Medulla oblongata (tissue), 1 donor: ENCODE data around the gene IKBKE.
"Not testable (repeated sequence)": the region's sequence is repeated elsewhere in the genome, so short reads cannot be mapped to it uniquely, and the experiment has no call there.

ENCODE experiments used
- DNase-seq: peaks from one replicate; pipeline ENCODE4 v3.0.0-alpha.2; 2015; ENCODE audit errors: extremely low spot score

The IKBKE gene

GRCh38 chr1:206472886-206473285, 2.6 kb downstream of the IKBKE start:
- no peak for DNase-seq

- DNase-seq: no peak
Observed at GRCh38 chr1:206476058-206476457, 5.8 kb downstream of the IKBKE start.

- DNase-seq: no peak
Observed at GRCh38 chr1:206476591-206476990, 6.3 kb downstream of the IKBKE start.

DNA sequence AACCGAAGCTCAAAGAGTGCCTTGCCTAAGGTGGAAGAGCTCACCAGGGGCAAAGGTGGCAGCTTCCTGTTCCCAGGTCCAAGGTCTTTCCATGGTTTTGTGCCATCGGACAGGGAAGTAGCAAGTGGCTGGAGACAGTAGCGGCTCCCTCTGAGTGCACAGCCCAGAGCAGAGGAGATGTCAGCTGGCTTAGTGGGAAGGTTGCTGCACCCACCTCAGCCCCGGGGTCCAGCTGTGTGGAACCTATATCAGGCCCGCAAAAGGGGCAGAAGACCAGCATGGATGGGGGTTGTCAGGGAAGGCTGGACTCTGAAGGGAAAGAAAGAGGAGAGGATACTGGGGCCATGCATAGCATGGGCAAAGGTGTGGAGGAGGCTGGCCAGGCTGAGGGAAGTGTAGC, 6.8 kb downstream of the IKBKE start:
- DNase-seq: no peak

DNA sequence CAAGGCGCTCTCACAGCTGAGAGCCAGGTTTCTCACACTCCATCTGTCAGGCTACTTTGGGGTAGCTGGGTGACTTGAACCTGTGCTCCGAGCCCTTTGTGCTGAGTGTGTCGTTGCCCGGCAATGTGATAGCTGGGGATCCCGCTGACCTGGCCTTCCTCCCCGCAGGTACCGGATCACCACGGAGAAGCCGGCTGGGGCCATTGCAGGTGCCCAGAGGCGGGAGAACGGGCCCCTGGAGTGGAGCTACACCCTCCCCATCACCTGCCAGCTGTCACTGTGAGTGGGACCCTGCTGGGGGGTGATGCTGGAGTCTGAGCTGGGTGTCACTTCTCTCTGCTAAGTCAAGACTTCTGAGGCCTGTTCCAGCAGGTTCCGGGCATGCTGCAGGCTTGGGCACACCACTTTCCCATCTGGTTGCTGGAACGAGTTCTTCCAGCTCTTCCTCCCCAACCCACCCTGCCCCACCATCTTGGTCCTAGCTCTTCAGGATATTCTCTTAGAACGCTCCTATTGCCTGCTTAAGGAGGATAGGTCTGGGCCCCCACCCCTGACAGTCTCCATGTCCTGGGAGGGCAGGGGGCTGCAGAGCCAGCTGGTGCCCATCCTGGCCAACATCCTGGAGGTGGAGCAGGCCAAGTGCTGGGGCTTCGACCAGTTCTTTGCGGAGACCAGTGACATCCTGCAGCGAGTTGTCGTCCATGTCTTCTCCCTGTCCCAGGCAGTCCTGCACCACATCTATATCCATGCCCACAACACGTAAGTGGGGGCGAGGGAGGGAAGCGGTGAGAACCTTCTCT, 7.5 kb downstream of the IKBKE start:
- DNase-seq: no peak

DNA sequence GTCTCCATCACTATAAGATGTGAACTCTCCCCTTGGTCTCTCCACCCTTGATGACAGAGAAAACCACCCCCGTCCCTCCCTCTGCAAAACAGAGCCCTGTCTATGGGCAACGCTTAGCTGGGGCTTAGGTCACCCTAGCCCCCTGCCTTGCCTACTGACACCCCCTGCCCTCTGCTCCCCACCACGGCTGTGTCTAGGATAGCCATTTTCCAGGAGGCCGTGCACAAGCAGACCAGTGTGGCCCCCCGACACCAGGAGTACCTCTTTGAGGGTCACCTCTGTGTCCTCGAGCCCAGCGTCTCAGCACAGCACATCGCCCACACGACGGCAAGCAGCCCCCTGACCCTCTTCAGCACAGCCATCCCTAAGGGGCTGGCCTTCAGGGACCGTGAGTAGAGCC, 8.5 kb downstream of the IKBKE start:
- DNase-seq: no peak

GRCh38 chr1:206479183-206480125, 9.2 kb downstream of the IKBKE start:
- DNase-seq: peak; percentile 78

DNA sequence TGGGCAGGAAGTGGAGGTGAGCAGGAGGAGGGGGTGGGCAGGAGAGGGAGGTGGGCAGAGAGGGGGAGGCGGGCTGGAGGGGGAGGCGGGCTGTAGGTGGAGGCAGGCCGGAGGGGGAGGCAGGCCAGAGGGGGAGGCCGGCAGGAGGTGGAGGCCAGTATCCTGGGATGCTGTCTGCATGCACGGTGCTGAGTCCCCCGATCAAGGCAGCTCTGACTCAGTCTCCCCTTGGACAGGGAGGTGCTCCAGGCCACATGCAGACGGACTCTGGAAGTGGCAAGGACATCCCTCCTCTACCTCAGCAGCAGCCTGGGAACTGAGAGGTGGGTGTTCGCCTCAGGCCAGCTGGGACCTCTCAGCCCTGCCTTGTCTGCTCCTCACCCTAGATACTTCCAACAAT, 9.9 kb downstream of the IKBKE start:
- DNase-seq: no peak

DNA sequence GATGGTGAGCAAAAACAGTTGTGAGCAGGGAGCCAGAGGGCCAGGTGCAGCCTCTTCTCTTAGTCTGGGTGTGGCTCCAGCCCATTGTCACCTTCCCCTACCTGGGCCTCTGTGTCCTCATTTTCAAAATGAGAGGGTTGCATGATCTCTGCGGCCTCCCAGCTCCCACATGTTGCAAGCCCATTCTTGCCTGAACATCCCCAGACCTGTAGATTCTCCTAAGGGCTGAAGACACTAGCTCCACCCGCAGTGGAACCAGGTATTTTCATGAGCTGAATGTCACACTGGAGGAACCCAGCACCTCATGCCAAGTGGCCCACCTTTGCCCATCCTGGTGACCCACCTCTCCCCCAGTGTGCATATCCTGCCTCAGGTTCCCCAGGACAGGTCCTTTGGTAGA, 12.3 kb downstream of the IKBKE start:
- no peak for DNase-seq

GRCh38 chr1:206483864-206484263, 13.6 kb downstream of the IKBKE start:
- not testable (repeated sequence) for DNase-seq

DNA sequence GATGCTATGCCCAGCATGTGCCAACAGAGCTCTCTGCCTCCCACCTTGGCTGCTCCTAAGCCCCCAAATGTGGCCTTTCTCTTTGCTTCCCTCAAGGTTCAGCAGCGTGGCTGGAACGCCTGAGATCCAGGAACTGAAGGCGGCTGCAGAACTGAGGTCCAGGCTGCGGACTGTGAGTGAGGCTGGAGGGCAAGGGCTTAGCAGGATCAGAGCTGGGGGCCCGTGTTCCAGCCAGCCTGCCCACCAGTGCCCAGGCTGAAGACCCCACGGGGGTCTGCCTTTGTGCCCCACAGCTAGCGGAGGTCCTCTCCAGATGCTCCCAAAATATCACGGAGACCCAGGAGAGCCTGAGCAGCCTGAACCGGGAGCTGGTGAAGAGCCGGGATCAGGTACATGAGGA, 14.6 kb downstream of the IKBKE start:
- DNase-seq: no peak

DNA sequence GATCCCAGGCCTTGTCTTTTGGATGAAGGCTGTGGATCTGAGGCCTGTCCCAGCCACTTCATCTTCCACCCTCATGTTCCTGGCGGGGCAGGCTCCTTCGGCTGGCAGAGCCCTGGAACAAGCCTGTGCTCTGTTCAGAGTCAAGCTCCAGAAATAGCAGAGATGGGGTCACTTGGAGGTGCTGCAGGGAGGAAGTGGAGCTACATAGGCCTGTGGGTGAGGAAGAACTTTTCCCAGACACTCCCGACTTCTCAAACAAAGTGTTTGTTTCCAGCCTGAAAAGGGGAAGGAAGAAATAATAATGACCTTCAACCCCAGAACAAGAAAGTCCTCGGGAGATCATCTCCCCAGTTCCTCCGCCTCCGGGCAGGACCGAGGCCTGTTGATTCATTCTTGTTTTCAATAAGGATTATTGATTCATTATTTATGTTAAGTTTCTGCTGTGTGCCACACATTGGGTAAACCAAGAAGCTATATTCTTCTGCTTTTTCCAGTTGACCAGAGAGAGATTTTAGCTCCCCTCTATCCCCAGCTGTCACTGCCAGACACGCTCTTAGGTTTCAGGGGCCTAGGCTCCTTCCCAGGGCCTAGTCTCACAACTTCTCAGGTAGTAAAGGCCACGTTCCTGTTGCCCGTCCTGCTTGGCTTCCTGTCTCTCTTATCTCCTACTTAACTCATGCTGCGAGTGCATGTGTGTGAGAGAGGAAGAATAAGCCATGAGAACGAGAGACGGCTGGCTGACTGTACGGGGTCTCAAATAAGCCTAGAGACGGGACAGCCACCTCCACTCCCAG, 16.9 kb downstream of the IKBKE start:
- DNase-seq: no peak

DNA sequence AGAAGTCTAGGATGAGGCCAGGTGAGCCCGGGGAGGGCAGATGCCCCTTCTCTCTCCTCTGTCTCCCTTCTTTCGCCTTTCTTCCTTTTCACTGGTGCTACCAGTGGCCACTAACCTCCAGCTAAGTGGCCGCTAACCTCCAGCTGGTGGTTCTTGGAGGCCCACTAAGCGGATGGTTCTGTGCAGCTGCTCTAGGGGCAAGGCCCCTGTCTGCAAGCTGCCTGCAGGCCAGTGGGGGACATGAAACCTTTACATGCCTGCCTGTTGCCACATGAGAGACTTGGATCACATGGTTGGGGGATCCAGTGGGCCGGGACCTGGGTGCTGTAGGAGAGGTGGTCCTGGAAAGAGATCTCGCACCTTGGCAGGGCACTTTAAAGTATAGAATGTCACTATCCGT, 17.7 kb downstream of the IKBKE start:
- no peak for DNase-seq

- no peak for DNase-seq
Observed at GRCh38 chr1:206488466-206488865, 18.2 kb downstream of the IKBKE start.

DNA sequence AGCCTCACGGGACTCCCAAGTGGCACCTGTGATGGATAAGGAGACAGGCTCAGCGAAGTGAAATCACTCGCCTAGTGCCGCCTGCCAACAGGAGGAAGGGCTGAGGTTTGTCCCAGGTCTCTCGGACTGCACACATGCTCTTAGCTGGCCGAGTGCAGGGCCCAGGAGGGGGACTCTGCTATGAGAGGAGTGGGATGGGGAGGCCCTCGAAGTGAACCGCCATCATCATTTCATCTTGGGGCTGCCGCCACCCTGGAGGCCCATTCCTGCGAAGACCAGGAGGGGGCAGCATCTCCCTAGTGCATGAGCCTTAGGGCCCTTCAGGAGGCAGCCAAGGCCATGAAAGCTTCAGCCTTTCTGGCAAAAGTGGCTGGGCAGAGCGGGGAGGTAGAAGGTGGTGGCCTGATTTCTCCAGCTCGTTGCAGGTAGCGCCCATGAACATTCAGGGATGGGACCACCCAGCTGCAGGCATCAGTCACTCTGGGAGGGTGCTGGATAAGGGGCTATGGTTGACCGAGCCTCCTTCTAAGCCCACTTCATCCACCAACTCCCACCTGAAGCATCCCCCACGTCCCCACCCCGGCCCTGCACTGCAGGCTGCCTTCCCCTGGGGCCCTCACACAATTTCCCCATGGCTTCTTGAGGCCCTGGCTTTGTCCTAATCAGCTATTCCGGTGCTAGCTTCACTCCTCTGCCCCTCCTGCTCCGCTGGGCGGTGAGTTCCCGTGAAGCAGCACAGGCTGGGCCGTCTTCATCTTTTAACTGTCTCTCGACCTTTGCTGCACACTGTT, 19.9 kb downstream of the IKBKE start:
- DNase-seq: peak; percentile 77

- DNase-seq: no peak
Observed at GRCh38 chr1:206490771-206491405, 20.6 kb downstream of the IKBKE start.

DNA sequence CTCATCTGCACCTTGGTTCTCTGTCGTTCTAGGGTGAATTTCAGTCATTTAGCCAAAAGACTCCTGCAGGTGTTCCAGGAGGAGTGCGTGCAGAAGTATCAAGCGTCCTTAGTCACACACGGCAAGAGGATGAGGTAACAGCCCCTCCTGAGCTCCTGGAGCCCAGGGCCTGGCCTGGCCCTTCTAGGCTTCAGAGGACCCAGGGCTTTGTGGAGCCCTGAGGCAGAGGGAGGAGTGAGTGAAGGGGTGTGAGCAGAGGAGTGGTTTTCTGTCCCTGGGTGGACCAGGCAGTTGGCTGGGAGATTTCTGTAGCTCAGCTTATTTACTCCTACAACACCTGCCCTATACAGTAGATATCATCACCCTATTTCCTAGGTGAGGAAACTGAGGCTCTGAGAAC, 21.3 kb downstream of the IKBKE start:
- no peak for DNase-seq

GRCh38 chr1:206492589-206492988, 22.3 kb downstream of the IKBKE start:
- DNase-seq: no peak

DNA sequence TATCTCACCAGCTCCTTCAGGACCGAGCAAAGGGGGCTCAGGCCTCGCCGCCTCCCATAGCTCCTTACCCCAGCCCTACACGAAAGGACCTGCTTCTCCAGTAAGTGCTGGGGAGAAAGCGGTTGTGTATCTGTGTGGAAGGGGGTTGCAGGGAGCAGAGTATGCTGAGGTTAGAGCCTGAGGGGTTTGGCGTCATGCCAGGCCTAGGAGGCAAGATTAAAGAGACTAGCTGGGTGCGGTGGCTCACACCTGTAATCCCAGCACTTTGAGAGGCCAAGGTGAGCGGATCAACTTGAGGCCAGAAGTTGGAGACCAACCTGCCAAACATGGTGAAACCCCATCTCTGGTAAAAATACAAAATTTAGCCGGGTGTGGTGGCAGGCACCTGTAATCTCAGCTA, 23.0 kb downstream of the IKBKE start:
- DNase-seq: no peak

DNA sequence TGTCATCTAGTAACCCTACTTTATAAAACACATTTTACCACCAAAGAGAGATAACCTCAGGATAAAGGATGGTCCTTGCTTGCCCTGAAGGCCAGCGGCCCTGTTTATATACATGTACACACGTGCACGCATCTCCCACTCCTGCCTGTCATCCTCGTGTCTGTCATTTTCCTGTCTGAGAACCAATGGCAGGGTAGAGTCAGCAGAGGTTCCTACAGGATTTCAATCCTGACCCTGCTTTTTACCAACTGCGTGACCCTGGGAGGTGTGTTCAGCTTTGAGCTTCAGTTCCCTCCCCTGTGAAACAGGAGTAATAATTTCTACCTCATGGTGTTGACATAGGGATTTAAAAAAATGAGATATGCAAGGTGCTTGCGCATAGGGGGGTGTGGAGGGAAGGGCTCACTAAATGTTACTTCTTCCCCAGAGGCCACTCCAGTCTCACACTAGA, 24.8 kb downstream of the IKBKE start:
- no peak for DNase-seq
